ENCODE data around the gene RTP5.
"Not testable (repeated sequence)": the region's sequence is repeated elsewhere in the genome, so short reads cannot be mapped to it uniquely, and the experiment has no call there.

RTP5 gene

GRCh38 chr2:241904011-241904718 is 34.6 kb downstream of the RTP5 start:
- no peak for DNase-seq

- no peak for DNase-seq
Measured at GRCh38 chr2:241904791-241905710, 35.5 kb downstream of the RTP5 start.

GRCh38 chr2:241905716-241906377 is 36.3 kb downstream of the RTP5 start:
- DNase-seq: no peak

GRCh38 chr2:241906378-241906770 is 36.8 kb downstream of the RTP5 start:
- not testable (repeated sequence) for DNase-seq

- no peak for DNase-seq
Measured at GRCh38 chr2:241906826-241907570, 37.5 kb downstream of the RTP5 start.

- not testable (repeated sequence) for DNase-seq
Measured at GRCh38 chr2:241907831-241908230, 38.3 kb downstream of the RTP5 start.

- DNase-seq: no peak
Measured at GRCh38 chr2:241908686-241909420, 39.3 kb downstream of the RTP5 start.

GRCh38 chr2:241909769-241910168 is 40.2 kb downstream of the RTP5 start:
- no peak for DNase-seq

- no peak for DNase-seq
Measured at GRCh38 chr2:241910604-241911520, 41.3 kb downstream of the RTP5 start.

- no peak for DNase-seq
Measured at GRCh38 chr2:241911551-241911950, 42.0 kb downstream of the RTP5 start.

- no peak for DNase-seq
Measured at GRCh38 chr2:241912021-241912555, 42.6 kb downstream of the RTP5 start.

- DNase-seq: no peak
Measured at GRCh38 chr2:241913703-241914102, 44.2 kb downstream of the RTP5 start.

GRCh38 chr2:241914542-241914941 is 45.0 kb downstream of the RTP5 start:
- no peak for DNase-seq

GRCh38 chr2:241921631-241922030 is 52.1 kb downstream of the RTP5 start:
- not testable (repeated sequence) for DNase-seq

- DNase-seq: no peak
Measured at GRCh38 chr2:241922411-241922810, 52.9 kb downstream of the RTP5 start.

- DNase-seq: not testable (repeated sequence)
Measured at GRCh38 chr2:241922816-241923601, 53.5 kb downstream of the RTP5 start.
